Omental fat pad (tissue), 4 donors: Measurements from ENCODE around the gene LHFPL3. TPM values are rescaled to one million over a fixed set of nuclear protein-coding genes. Genes with fewer than 3 reads are reported as not detected.

Experiments
- ATAC-seq: fragments of 150-250 bp; one replicate; pipeline ENCODE4 v1.9.1; 2016; ENCODE audit warnings: mild to moderate bottlenecking, moderate library complexity; ENCODE audit not compliant: low FRiP score
- DNase-seq: peaks from one replicate; pipeline ENCODE4 v3.0.0-alpha.2; 2019; ENCODE audit warnings: low spot score
- total RNA-seq, 4 donors: library from RNA; depleted of rRNA; stranded (reverse); fragments of >200 nt; gene quantifications; one replicate each; pipeline ENCODE4 v1.1.0, GENCODE V29; 2016
- TF ChIP-seq, protein P1 (sequence below), 3 donors: fragments of 450-650 bp; IDR thresholded peaks; one replicate each; pipeline ENCODE4 v1.5.1; 2016 to 2017; ENCODE audit warnings: antibody characterized with exemption in 3 of 3, mild to moderate bottlenecking in 3 of 3, moderate library complexity in 2 of 3

LHFPL3 gene
- total RNA-seq, 4 donors from 2014 or later, result not detected

DNA sequence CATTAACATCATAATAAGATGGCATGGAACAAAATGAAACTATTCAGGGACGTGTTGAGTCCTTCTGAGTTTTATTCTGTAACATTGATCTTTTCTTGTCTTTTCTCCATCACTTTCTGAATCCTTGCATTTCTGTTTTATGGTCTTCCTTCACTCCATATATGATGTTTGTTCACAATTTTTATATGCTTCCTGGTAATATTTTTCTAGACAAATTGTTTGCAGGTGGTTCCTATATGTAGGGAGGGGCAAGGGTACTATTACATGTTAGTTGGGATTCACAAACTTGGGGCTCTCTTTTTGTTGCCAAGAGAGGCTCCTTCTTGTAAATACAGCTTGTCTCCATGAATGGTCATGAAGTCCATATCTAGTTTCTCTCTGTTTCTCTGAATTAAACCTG lies 159.2 kb downstream of the LHFPL3 start:
- TF ChIP-seq, protein P1, sequence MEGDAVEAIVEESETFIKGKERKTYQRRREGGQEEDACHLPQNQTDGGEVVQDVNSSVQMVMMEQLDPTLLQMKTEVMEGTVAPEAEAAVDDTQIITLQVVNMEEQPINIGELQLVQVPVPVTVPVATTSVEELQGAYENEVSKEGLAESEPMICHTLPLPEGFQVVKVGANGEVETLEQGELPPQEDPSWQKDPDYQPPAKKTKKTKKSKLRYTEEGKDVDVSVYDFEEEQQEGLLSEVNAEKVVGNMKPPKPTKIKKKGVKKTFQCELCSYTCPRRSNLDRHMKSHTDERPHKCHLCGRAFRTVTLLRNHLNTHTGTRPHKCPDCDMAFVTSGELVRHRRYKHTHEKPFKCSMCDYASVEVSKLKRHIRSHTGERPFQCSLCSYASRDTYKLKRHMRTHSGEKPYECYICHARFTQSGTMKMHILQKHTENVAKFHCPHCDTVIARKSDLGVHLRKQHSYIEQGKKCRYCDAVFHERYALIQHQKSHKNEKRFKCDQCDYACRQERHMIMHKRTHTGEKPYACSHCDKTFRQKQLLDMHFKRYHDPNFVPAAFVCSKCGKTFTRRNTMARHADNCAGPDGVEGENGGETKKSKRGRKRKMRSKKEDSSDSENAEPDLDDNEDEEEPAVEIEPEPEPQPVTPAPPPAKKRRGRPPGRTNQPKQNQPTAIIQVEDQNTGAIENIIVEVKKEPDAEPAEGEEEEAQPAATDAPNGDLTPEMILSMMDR (IDR thresholded peaks at IDR 0.05), result no peak
- DNase-seq (no peak), ATAC-seq (no peak)

DNA sequence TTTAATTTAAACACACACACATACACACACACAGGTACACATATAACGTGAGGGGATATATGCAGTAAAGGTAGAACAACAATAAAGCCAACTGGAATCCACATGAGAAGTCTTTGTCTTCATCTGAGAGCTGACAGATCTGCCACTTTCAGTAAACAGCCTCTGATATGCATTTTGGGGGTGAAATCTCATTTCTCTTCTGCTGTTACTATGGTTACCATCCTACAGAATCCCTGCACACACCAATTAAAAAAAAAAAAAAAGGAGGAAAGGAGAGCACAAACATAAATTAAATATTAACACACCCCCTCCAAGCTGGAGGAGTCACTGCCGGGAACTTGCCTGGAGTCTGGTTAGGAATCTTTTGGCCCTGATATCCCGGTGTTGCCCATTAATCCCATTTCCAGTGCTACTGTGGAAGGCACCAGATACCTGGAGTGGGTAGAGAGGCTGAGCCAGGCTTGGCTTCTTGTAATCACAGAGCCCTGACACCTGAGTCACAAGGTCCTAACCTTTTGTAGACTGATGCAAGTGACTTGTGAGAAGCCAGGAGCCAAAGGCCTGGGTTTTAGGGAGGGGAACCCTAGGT lies 169.1 kb downstream of the LHFPL3 start:
- DNase-seq, result no peak
- TF ChIP-seq, protein P1 (IDR thresholded peaks at IDR 0.05), result no peak
- no peak for ATAC-seq

DNA sequence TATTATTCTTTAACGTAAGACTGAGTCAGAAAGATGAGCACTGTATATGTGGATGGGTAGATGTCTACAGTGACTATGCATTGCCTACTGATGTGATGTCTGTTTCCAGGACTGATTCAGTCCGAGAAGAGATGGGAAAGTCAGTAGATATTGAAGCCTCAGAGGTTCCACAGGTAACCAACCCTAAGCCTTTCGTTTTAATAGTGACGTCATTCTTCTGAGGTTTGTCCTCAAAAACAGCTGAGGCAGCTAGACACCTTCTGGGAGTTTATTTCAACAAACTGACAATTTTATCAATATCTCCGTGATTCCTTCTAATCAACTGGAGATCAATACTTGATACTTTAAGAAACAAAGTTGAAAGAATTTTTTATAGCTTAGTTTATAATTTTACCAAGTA lies 171.6 kb downstream of the LHFPL3 start:
- TF ChIP-seq, protein P1 (IDR thresholded peaks at IDR 0.05), result no peak
- DNase-seq (no peak), ATAC-seq (no peak)

DNA sequence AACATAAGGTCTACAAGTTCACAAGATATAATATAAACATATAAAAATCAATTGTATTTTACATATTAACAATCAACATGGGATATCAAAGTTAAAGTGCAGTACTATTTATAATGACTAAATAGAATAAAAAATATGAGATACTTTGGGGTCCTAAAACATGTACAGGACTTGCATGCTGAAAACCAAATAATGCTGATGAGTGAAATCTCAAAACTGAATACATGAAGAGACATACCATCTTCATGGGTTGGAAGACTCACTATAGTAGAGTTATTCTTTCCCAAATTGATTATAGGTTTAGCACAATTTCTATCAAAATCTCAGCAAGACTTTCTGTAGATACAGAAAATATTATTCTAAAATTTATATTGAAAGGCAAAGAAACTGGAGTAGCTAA lies 181.5 kb downstream of the LHFPL3 start:
- DNase-seq (no peak), ATAC-seq (no peak)
- TF ChIP-seq, protein P1 (IDR thresholded peaks at IDR 0.05), result no peak

DNA sequence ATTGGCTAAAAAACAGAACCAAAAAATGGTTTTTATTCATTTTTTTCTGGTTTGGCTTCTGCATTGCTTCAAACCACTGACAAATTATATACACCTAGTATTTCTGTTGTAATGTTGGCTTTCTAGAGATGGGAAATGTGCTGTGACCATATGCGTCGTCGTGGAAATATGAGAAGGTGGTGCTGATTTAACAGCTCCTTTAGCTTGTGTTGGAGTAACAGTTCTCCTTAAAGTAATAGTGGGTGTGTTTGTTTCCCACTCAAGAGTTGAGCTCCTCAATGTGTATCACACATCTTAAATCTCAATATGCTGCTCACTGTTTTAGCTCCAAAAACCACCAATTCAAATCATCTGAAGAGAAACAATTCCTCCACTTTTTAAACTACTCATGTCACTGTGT lies 196.4 kb downstream of the LHFPL3 start:
- ATAC-seq, result no peak
- TF ChIP-seq, protein P1 (IDR thresholded peaks at IDR 0.05), result no peak

DNA sequence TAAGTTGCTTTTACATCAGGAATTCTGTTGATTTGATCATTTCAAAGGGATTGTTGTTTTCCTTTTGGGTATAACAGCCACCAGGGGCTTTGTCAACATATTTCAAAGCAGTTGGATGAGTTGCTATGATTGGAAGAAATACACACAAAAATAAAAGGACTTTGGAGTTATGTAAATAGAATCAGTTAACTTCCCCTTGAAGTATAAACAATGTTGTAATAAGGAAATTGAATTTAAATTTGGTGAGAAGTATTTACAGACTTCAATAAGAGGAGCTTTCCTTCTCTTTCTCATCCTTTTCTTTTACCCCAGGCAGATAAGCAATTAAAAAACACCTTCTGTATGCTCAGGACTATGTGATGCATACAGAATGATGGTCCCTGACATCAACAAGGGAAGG lies 199.7 kb downstream of the LHFPL3 start:
- DNase-seq, result no peak

More for the DNA sequence above, 196.4 kb downstream of the LHFPL3 start:
- DNase-seq, result no peak

DNA sequence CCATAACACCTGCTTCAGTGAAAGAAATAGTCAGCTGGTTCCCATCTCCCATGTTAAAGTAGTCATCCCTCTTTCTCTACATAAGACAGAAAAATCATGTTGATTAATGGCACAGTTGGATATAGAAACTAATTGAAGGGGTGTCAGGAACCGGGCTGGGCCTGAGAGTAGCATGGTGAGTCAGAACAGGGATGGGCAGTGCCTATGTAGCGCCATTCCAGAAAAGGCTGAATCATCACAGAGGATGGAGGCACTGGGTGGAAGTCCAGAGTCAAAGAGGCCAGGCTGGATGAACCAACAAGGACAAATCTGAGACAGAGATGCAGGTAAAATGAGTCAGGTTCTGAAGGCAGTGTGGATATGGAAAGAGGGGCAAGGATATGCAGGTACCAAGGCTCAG lies 201.2 kb downstream of the LHFPL3 start:
- no peak for ATAC-seq
- DNase-seq, result no peak
- TF ChIP-seq, protein P1 (IDR thresholded peaks at IDR 0.05), result no peak

More for the DNA sequence above, 199.7 kb downstream of the LHFPL3 start:
- ATAC-seq, result no peak
- TF ChIP-seq, protein P1 (IDR thresholded peaks at IDR 0.05), result no peak
